Fibroblast of pulmonary artery (primary cell): ENCODE measurements around the gene KCNQ1OT1.

Experiments
- DNase-seq: peaks from one replicate; pipeline ENCODE4 v3.0.0-alpha.2; 2010; ENCODE audit warnings: low read depth
- H3K4me3 ChIP-seq: replicated peaks from 2 replicates; pipeline ENCODE4 v1.5.1; 2011; ENCODE audit warnings: low read depth, mild to moderate bottlenecking, control low read depth, low read length, moderate library complexity
- CTCF ChIP-seq: IDR thresholded peaks from 2 replicates; pipeline ENCODE4 v1.5.1; 2011; ENCODE audit warnings: mild to moderate bottlenecking, control low read depth, low read length, inconsistent platforms; ENCODE audit errors: missing control alignments

Gene KCNQ1OT1

DNA sequence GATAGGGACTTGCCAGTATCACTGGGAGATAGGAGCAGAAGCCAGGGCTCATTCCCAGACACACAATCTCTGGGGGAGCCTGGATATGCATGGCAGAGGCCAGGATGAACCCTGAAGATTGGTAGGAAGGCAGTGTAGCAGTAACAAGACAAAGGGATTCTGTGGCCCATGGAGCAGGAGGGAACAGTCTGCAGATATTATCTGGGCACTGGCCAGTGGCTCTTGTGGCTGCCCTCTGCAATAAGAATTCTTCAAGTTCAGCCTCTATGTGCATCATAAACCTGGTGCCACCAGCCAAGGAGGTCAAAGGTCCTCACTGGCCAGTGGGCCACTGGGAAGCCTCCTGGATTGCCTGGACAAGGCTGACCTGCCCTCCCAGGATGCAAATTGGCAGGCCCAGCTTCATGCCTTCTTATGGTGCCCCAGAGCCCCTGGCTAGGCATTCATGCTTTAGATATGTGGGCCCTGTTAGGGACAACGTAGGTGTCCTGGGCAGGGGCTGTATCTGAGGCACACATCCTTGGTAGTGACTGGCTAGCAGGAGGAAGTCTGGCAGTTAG is 29.2 kb downstream of the KCNQ1OT1 start:
- no peak overlapping the region for H3K4me3 ChIP-seq
- no peak for TF ChIP-seq CTCF
- no peak for DNase-seq

DNA sequence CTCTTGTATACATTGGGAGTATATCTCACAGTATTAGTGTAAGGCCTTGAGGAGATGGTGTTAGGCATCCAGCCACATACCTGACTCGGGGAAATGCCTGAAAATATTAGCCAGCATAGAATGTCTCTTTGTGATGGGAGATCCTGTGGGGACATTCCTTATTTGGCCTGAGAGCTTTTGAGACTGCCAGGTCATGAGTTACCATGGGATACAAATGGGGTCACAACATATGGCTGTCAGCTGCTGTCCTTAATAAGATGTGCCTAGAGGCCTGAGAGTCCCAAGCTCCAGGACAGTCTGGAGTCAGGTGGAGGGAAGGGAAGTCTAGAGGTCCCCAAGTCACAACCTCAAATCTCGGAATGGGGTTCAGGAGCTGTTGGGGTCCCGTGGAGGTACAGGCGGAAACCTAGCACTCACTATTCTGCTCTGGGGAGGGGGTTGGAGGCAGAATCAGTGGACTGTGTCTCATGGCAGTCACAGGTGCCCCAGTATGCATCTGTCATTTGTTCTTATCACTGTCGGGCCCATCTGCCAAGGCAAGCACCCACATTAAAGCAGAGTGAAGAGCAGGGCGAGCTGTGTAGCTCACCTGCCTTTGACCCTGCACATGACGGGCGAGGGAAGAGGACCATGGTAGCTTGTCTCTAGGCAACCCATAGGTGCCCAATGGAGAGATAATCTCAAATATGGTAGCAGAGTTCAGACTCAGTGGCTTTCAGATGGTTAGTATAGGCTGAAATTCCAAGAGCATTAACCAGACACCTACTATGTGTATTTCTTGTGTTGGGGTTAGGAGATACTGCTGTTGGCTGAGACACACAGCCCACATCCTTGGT is 29.9 kb downstream of the KCNQ1OT1 start:
- H3K4me3 ChIP-seq: no peak overlapping the region
- no peak for TF ChIP-seq CTCF
- no peak for DNase-seq

DNA sequence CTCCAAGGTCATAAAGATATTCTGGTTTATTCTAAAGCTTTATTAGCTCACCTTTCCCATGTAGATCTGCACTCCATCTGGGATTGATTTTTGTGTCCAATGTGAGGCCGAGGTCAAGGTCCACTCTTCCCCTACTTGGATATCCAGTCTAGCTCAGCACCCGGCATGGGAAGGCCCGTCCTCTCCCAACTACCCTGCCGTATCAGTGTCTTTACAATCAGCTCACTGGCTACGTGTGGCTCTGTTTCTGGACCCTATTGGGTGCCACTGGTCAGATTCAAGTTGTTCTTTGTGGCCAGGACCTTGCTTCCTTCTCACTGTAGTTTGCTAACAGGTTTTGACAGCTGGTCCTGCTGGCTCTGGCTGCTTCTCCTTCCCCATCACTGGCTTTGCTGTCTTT is 30.9 kb downstream of the KCNQ1OT1 start:
- H3K4me3 ChIP-seq: no peak overlapping the region
- TF ChIP-seq CTCF: no peak
- no peak for DNase-seq

- no peak for DNase-seq
- no peak for TF ChIP-seq CTCF
- H3K4me3 ChIP-seq: no peak overlapping the region
Observed at GRCh38 chr11:2667940-2668339, 31.9 kb downstream of the KCNQ1OT1 start.

GRCh38 chr11:2666828-2667570 is 32.8 kb downstream of the KCNQ1OT1 start:
- TF ChIP-seq CTCF: no peak
- DNase-seq: no peak
- H3K4me3 ChIP-seq: no peak overlapping the region

DNA sequence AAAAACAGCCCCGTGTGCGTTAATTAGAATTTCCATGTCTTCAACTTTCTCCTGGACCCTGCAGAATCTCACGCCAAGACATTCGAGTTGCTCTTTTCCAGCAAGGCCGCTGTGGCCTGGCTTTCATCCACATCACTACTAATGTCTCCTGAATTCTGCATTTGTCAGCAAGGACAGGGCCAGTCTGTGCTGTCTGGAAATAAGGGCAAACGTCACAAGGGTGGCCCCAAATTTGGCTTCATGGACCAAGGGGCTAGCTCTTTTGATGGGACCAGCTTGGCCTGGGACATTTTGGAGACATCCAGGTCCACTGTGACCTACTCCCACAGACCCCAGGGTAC is 33.4 kb downstream of the KCNQ1OT1 start:
- TF ChIP-seq CTCF: no peak
- DNase-seq: no peak
- no peak overlapping the region for H3K4me3 ChIP-seq
